Lower lobe of right lung (tissue), 2 donors: Measurements from ENCODE around the gene DNM3. TPM values are rescaled to one million over a fixed set of nuclear protein-coding genes. Genes with fewer than 3 reads are reported as not detected.

Experiments used
- ATAC-seq, 2 donors: fragments of 200-7000 bp; cut with Tn5 transposase; one replicate each; pipeline ENCODE4 v1.9.1; 2020 to 2022; ENCODE audit warnings: mild to moderate bottlenecking in 2 of 2, moderate library complexity in 2 of 2
- DNase-seq: peaks from one replicate; pipeline ENCODE4 v3.0.0-alpha.2; 2020
- H3K27ac ChIP-seq: fragments of 200-600 bp; one replicate; pipeline ENCODE4 v1.8.0; 2022
- H3K27me3 ChIP-seq: fragments of 200-600 bp; one replicate; pipeline ENCODE4 v1.8.0; 2022; ENCODE audit warnings: low read depth
- H3K36me3 ChIP-seq: fragments of 200-600 bp; one replicate; pipeline ENCODE4 v1.8.0; 2022; ENCODE audit warnings: mild to moderate bottlenecking
- H3K4me1 ChIP-seq: fragments of 200-600 bp; one replicate; pipeline ENCODE4 v1.8.0; 2022
- H3K4me3 ChIP-seq: fragments of 200-600 bp; one replicate; pipeline ENCODE4 v1.8.0; 2022; ENCODE audit warnings: mild to moderate bottlenecking
- H3K9me3 ChIP-seq: fragments of 200-600 bp; one replicate; pipeline ENCODE4 v1.8.0; 2022
- intact Hi-C: fragments of 100-400 bp; cut with DNase I; formaldehyde crosslinking; loops from one replicate; pipeline ENCODE4 v1.11.0; 2022
- total RNA-seq: library from RNA; stranded (reverse); fragmentation: NEBNext Ultra II Directional; extraction: Animal tissue kit (Norgen Biotek cat#: 25700); gene quantifications from one replicate; pipeline ENCODE4 v1.2.1, GENCODE V29; 2021
- TF ChIP-seq, protein P1 (sequence below): fragments of 200-600 bp; IDR thresholded peaks from one replicate; pipeline ENCODE4 v1.8.0; 2022; ENCODE audit warnings: antibody characterized with exemption, mild to moderate bottlenecking
- donor health status: DM: no; HTN: yes; CAD: no; lungs with severe emphysema.

The DNM3 gene
- total RNA-seq, 1 donor from 2014 or later, result 12.4 TPM

- H3K27ac ChIP-seq, result no peak overlapping the region
- no peaks in the 10 kb centered on the region for H3K9me3 ChIP-seq
- no peaks in the 10 kb centered on the region for H3K4me1 ChIP-seq
- intact Hi-C loops, result no loop called here
- no peak for DNase-seq
- H3K36me3 ChIP-seq, result no peaks in the 10 kb centered on the region
- H3K27me3 ChIP-seq, result no peaks in the 10 kb centered on the region
- ATAC-seq, result no peak
- TF ChIP-seq, protein P1, sequence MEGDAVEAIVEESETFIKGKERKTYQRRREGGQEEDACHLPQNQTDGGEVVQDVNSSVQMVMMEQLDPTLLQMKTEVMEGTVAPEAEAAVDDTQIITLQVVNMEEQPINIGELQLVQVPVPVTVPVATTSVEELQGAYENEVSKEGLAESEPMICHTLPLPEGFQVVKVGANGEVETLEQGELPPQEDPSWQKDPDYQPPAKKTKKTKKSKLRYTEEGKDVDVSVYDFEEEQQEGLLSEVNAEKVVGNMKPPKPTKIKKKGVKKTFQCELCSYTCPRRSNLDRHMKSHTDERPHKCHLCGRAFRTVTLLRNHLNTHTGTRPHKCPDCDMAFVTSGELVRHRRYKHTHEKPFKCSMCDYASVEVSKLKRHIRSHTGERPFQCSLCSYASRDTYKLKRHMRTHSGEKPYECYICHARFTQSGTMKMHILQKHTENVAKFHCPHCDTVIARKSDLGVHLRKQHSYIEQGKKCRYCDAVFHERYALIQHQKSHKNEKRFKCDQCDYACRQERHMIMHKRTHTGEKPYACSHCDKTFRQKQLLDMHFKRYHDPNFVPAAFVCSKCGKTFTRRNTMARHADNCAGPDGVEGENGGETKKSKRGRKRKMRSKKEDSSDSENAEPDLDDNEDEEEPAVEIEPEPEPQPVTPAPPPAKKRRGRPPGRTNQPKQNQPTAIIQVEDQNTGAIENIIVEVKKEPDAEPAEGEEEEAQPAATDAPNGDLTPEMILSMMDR, result no peak
- H3K4me3 ChIP-seq, result no peak overlapping the region
These were observed 509.6 kb downstream of the DNM3 start for GRCh38 chr1:172350856-172351255.

GRCh38 chr1:172351346-172351745 lies 510.0 kb downstream of the DNM3 start:
- Histone ChIP-seq H3K9me3 (no peaks in the 10 kb centered on the region), H3K36me3 (no peaks in the 10 kb centered on the region), H3K4me1 (no peaks in the 10 kb centered on the region), H3K27me3 (no peaks in the 10 kb centered on the region), H3K27ac (no peak overlapping the region), H3K4me3 (no peak overlapping the region)
- TF ChIP-seq, protein P1, result no peak
- ATAC-seq (no peak), DNase-seq (no peak)
- intact Hi-C loops, result no loop called here

- intact Hi-C loops, result no loop called here
- H3K27me3 ChIP-seq, result no peaks in the 10 kb centered on the region
- no peaks in the 10 kb centered on the region for H3K36me3 ChIP-seq
- no peaks in the 10 kb centered on the region for H3K4me1 ChIP-seq
- no peaks in the 10 kb centered on the region for H3K9me3 ChIP-seq
- DNase-seq (no peak), ATAC-seq (no peak)
- no peak overlapping the region for H3K27ac ChIP-seq
- H3K4me3 ChIP-seq, result no peak overlapping the region
- TF ChIP-seq, protein P1, result no peak
These were observed 510.5 kb downstream of the DNM3 start for GRCh38 chr1:172351754-172352161.

DNA sequence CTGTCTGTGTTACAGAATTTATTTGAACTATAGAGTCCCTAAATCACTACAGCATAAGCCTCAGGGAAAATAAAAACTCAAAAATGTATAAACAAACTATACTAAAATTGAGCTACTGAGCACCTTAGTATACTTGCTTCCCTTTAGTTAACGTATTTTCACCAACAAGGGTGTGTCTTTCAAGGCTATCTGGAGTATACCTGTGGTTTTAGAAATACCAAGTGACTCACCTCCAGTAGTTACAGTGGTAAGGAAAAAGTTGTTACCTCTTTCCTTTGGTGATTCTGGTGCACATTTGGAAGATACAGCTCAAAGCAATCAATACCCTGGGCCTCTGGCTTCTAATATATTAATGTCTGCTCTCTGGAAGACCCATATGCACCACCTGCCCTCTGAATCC lies 511.1 kb downstream of the DNM3 start:
- no peaks in the 10 kb centered on the region for H3K27me3 ChIP-seq
- no peak overlapping the region for H3K4me3 ChIP-seq
- H3K4me1 ChIP-seq, result no peaks in the 10 kb centered on the region
- H3K27ac ChIP-seq, result no peak overlapping the region
- TF ChIP-seq, protein P1, result no peak
- no peaks in the 10 kb centered on the region for H3K9me3 ChIP-seq
- no peaks in the 10 kb centered on the region for H3K36me3 ChIP-seq
- intact Hi-C loops, result no loop called here
- DNase-seq (no peak), ATAC-seq (peak in 1 of 2 donors; percentile 56)

DNA sequence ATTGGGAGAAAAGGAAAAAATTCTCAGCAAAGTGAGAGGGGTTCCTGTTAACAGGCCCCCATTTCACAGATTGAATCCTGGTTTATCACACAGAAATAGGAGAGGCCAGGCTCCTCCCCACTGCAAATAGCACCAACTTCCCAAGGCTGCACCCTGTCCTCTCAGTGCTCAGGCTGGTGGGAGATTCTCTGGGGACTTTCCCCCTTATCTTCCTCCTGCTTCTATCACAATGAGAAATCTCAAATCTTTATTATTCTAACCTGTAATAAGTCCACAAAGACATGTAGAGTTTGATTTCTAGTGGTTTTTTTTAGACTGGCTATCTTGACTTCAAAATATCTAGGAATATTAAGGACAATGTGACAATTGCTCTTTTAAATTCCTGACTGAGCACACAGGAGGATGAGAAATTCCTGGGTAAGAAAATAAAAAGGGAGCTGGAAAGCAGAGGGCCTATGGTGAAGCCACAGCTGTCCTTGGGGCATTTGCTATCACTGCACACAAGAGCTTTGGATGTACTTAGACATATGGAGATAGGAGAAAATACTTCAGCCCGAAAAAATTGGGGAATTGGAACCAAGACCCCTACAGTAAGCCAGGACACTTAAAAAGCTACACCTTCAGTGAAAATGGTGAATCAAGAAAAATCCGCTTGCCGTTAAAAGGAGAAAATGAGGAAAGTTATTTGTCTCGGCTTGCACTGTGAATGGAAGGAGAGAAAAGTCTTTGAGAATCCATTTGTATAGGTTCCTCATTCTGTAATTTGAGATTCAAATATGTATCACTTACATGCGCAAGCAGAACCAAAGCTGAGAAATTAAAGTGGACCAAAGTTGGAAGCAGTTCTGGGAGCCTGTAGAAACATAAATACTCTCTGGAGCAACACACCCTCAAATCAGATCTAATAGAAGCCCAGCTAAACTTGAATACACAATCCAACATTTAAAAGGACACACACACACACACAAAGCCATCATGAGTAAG lies 513.3 kb downstream of the DNM3 start:
- Histone ChIP-seq H3K4me3 (no peak overlapping the region), H3K27ac (no peak overlapping the region), H3K36me3 (no peaks in the 10 kb centered on the region), H3K4me1 (peaks cover 21% of the 10 kb centered on the region), H3K9me3 (no peaks in the 10 kb centered on the region), H3K27me3 (no peaks in the 10 kb centered on the region)
- ATAC-seq (no peak), DNase-seq (no peak)
- intact Hi-C loops, result no loop called here
- TF ChIP-seq, protein P1, result no peak
